Ecto neural progenitor cell (in vitro differentiated cells): ENCODE data around the gene MCTP2.

Experiments used
- DNase-seq: peaks from one replicate; pipeline ENCODE4 v3.0.0-alpha.2; 2018; ENCODE audit warnings: low spot score

MCTP2 gene

GRCh38 chr15:94398001-94398400 is 166.6 kb downstream of the MCTP2 start:
- no peak for DNase-seq

- DNase-seq = no peak
Observed at GRCh38 chr15:94400526-94401298, 169.4 kb downstream of the MCTP2 start.

GRCh38 chr15:94403331-94403730 is 172.0 kb downstream of the MCTP2 start:
- no peak for DNase-seq

GRCh38 chr15:94404733-94405283 is 173.4 kb downstream of the MCTP2 start:
- no peak for DNase-seq

DNA sequence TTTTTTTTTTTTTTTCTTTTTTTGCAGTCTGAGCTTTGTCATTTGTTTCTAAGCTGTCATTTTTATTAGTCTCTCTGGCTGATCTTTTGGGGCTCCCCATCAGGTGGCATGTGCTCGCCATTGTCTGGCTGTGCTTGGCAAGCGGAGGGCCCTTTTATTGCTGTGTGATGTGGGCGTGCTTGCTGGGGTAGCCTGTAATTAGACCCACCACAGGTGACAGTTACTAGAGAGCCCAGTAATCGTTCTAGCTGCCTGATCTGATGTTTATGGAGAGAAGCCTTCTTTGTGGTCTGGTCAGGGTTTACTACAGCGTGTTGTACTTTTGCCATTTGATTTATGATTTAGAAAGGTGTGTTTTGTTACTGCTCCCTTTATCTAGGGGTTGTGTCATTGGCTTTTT is 179.9 kb downstream of the MCTP2 start:
- no peak for DNase-seq

DNA sequence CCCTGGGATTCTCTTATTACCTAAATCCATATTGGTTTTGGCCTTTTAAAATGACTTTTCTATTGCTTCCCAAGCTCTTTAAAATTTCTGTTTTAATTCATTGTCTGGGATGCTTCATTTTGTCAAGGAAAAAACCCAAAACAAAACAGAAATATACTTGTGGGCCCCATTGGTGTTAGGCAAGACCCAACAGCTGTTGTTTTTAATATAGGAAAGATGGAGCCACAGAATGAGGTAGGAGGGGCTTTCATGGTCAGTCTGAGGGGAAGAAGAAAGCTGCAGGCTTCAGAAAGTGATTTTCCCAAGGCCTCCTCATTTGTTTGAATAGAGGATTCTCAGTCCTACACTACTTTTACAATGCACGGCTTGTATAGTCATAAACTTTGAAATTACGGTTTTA is 180.5 kb downstream of the MCTP2 start:
- no peak for DNase-seq

DNA sequence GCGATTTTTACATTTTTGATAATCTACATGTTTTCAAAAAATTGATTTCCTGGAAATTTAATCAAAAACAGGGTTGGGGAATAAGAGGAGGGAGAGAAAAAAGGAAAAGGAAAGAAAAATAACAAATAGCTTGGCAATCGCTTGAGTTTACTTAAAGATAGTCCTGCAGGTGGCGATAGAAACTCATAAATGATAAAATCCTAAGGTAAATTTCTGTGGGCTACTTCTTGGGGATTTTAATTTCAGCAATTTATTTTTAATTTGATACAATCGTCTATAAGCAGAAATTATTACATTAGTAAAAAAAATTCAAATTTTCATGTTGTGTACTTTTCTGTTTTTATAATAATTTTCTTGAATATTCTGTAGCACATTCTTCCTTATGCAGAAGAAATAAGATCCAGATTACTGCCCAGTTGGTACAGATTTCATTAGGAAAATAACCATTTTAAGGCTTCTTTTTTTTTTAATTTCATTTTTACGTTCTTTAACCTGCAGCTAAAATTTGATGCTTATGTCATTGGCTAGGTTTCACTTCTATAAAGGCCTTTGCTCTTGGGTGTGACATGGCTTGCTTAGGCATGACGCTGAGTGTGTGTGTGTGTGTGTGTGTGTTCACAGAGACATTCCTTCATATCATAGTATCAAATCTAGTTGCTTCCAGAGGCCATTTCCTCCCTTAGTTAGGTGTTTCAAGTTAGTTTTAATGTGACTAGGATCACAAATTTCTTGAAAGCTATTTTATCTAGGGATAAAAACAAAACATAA is 181.8 kb downstream of the MCTP2 start:
- no peak for DNase-seq

GRCh38 chr15:94414916-94415315 is 183.6 kb downstream of the MCTP2 start:
- no peak for DNase-seq

DNA sequence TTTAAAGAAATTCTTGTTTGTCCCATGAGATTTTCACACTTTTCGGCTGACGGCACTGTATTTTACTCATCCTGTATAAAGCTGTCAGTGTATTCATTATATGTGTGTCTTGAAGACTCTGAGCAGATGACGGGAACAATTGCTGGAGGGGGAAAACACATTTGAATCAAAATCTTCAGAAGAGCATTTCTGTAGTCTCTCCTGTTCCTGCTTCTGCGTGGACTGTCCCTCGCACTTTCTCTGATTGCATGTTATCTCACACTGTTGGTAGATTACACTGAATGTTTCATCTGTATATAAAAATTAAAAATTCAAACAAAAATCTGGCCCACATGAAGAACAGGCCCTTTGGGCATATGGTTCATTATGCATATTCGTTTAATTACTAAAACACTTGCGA is 184.9 kb downstream of the MCTP2 start:
- no peak for DNase-seq

DNA sequence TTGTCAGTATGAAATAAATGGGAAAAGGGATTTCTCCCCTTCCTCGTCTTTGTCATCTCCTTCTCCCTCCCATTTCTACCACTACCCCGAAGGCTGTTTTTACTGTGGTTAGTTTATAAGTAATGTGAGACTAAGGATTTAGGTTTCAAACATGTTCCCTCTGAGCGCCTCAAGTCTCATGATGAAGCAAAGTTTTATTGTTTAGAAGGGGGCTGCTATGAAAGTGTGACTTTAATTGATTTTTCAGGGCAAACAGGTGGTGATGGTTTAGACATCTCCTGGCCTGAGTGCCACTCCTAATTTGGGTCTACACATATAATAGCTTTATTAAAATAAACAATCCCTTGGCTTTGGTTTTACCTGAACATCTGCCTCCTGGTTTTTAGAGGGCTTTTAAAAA is 185.5 kb downstream of the MCTP2 start:
- DNase-seq = no peak

DNA sequence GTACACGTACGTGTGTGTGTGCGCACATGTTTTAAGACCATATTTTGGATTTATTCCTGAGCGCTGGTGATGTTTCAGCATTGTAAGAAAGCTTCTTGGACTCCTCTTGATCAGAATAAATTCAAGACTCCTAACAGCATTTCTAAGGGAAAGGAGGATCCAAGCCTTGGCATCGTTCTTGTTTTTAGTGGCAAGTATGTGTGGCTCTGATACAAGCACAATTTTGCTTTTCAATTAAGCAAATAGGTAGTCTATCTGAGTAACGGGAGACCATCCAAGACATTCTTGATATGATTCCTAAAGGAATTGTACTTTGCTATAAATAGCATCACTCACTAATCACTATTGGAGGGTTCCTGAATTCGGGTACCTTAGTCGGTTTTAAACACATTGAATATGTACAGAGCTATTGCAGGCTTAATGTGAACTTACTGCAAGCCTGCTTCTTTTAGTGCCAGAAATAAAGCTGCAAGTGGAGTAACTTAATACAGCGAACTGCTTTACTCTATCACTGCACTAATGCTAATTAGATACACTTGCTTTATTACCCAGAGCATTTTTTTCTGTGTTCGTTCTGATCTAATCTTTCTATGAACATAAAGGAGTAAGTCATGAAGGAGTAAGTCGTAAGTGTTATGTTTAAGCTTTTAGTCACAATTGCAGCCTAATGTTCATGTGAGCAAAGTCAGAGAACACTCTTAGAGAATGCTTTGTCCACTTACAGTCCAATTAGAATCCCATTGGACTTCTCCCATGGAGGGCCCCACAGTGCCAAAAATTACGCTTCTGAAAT is 186.3 kb downstream of the MCTP2 start:
- DNase-seq = no peak

DNA sequence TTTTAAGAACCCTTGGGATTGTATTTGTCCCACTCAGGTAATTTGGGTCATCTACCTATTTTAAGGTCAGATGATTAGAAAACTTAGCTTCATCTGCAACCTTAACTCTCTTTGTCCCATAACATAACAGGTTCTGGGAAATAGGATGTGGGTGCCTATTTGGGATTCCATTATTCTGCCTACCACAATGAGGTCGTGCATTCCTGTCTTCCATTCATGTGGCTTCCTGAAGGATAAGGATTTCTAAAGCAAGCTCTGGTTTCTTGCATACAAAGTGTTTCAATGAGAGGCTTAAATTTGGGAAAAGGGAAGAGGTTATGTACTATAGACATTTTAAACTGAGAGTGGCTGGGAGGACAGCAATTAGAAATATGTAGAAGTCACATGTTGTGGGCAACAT is 190.3 kb downstream of the MCTP2 start:
- no peak for DNase-seq

DNA sequence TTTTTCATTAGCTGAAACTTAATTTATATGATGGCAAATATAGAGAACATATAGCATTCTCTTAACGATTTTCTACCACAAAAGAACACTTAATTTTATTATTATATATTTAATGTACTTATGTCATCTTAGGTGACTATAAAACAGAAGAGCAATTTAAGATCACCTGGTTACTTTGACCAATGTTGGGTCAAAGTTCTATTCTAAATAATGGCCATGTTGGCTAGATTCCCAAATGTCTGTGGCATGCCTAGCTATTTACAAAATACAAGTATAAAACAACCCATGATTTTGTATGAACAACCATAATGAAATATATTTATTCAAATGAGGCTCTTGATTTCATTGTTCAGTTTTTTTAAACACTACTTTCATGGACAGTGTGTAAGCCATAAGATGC is 200.9 kb downstream of the MCTP2 start:
- no peak for DNase-seq

GRCh38 chr15:94439158-94439557 is 207.8 kb downstream of the MCTP2 start:
- no peak for DNase-seq

DNA sequence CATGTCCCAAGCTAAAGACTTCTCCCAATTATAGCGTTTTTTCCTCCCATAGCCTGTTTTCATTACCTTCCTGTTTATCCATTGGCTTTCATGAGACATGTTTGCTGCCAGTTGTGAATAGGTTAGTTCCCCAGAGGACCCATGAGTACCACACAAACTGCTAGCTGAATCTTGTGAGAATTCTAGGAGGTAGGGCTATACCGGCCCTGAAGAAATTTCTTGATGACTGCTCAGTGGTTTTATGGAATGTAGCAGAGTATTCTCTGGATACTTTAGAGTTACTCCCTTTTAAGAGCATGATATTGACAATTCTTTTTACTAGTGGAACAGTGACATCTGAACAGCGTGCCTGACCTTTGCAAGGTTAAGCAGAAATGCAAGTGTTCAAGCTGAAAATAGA is 210.4 kb downstream of the MCTP2 start:
- DNase-seq = no peak

DNA sequence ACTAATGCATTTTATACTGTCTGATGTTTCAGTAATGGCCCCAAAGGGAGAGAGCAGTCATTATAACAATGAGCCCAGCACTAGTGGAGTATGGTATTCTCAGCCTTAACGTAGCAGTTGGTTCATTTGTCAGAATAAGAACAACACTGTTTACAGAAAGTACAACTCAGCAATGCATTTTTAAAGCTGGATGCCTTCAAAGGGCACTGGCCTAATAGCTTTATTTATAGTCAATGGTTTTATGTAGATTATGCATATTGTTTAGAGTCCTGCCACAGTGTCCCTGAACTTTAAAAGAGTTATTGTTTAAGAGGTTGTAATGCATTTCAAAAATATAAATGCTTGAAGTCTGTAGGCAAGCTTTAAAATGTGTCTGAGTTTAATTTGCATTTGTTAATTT is 211.1 kb downstream of the MCTP2 start:
- no peak for DNase-seq

- DNase-seq = no peak
Observed at GRCh38 chr15:94443186-94443585, 211.8 kb downstream of the MCTP2 start.

DNA sequence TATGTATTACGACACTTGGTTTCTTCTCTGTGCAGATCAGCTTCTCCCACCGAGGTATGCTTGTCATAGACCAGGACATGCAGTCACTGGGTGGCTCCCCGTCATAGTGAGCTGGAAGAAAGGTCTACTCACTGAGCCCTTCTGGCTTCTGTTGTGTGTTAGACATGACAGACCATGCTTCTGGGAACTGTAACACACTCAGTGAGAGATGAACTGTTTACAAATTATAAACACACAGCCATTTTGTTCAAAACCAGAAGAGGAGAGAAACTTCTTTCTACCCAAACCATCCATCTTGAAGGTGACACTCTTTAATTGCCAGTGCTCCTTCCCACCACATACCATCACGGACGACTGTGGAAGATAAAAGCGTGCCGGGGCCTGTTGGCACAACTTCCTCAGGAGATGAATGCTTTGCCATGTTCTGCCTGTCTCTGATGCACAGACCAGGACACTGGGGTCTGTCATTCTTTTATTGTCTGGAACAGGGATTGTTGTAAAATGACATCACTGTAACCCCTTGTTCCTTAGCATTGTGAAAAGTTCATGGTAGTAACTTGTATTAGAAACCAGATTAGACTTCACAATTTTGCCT is 214.3 kb downstream of the MCTP2 start:
- no peak for DNase-seq

GRCh38 chr15:94446441-94446840 is 215.1 kb downstream of the MCTP2 start:
- DNase-seq = no peak

GRCh38 chr15:94451466-94451865 is 220.1 kb downstream of the MCTP2 start:
- no peak for DNase-seq

DNA sequence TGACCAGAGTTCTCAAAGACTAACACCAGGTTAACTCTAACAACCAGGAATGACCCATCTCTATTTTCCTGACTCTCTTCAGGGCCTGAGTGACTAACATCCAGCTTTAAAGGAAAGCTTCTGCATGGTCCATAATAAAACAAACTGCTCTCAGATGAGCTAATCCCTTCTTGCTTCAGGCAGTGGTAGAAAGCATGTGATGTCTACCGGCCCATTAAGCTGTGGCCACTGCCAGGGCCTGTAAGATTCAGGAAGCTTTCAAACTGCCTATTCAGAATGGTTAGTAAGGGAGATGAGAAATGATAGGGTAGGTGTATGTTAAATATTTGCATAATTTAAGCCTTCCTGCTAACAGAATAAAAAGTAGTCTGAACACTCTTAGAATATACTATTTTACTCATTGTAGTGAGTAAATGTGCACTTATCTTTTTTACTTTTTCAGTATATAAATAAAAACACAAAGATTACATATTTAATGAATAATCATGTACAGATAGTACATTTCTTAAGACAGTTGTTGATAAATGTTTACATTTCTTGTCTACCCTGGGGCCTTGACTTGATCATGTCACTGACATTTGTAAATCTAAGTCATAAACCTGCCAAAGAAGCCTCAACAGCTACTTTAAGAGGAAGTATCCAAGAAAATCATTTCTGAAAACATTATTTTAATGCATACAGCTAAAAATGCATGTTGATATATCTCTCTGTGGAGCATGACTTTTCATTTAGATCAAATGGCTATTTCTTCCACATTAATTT is 222.0 kb downstream of the MCTP2 start:
- no peak for DNase-seq
